ENCODE results near the gene TOP2A. TPM values are rescaled to one million over a fixed set of nuclear protein-coding genes. Genes with fewer than 3 reads are reported as not detected.

Gene TOP2A
- total and polyA plus RNA-seq, 9 of the 15 experiments (the other 6 are each of a cell fraction or from before 2014, with no cell fraction given), result 133 to 347 (median 259) TPM

- TF ChIP-seq HINFP (tag; conservative IDR thresholded peaks at IDR 0.05; ENCODE audit: low read depth), result no peak
- TF ChIP-seq DMBX1 (CRISPR knock-in tag; IDR thresholded peaks at IDR 0.05; ENCODE audit: borderline replicate concordance), result no peak
- peak; percentile 91 for TF ChIP-seq CHAMP1 (IDR thresholded peaks at IDR 0.05)
- no peak for TF ChIP-seq PYGO2 (tag; IDR thresholded peaks at IDR 0.05)
- TF ChIP-seq ZNF347 (CRISPR knock-in tag; IDR thresholded peaks at IDR 0.05; ENCODE audit: low read depth), result no peak
- TF ChIP-seq SUPT5H (IDR thresholded peaks at IDR 0.05), result peak; percentile 93
- TF ChIP-seq HDAC2 (IDR thresholded peaks at IDR 0.05), result no peak; the same call in 1 of the 2 replicates
- no peak for TF ChIP-seq FOXA3 (CRISPR knock-in tag; conservative IDR thresholded peaks at IDR 0.05 in 1 of 2, IDR thresholded peaks at IDR 0.05 in 1 of 2)
- TF ChIP-seq PHF8 (IDR thresholded peaks at IDR 0.05; ENCODE audit: borderline replicate concordance, low read length), result peak; percentile 80; the same call in 1 of the 2 replicates
- TF ChIP-seq, protein P1, sequence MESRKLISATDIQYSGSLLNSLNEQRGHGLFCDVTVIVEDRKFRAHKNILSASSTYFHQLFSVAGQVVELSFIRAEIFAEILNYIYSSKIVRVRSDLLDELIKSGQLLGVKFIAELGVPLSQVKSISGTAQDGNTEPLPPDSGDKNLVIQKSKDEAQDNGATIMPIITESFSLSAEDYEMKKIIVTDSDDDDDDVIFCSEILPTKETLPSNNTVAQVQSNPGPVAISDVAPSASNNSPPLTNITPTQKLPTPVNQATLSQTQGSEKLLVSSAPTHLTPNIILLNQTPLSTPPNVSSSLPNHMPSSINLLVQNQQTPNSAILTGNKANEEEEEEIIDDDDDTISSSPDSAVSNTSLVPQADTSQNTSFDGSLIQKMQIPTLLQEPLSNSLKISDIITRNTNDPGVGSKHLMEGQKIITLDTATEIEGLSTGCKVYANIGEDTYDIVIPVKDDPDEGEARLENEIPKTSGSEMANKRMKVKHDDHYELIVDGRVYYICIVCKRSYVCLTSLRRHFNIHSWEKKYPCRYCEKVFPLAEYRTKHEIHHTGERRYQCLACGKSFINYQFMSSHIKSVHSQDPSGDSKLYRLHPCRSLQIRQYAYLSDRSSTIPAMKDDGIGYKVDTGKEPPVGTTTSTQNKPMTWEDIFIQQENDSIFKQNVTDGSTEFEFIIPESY (CRISPR knock-in tag; IDR thresholded peaks at IDR 0.05), result no peak
- peak; percentile 28; the same call in 1 of the 2 replicates for TF ChIP-seq SIN3B (IDR thresholded peaks at IDR 0.05; ENCODE audit: low read depth)
- peak; percentile 97 for TF ChIP-seq RBFOX2 (IDR thresholded peaks at IDR 0.05; ENCODE audit: low read depth, low read length)
- no peak for TF ChIP-seq ZNF586 (CRISPR knock-in tag; conservative IDR thresholded peaks at IDR 0.05)
- no peak for TF ChIP-seq GABPA (tag; conservative IDR thresholded peaks at IDR 0.05; ENCODE audit: low read depth)
- TF ChIP-seq HEY1 (CRISPR knock-in tag; IDR thresholded peaks at IDR 0.05; ENCODE audit: borderline replicate concordance), result no peak
Measured at GRCh38 chr17:40417609-40418427, at the start of gene TOP2A (continued).
